Upper lobe of left lung (tissue), 4 donors: ENCODE results near the gene ROCK2.

ENCODE experiments used
- CTCF ChIP-seq, 6 experiments: fragments of 450-650 bp in 4 of 6; fragments of 200-600 bp in 2 of 6; sonication (generic) in 2 of 6; IDR thresholded peaks; one replicate each; pipeline ENCODE4 v1.5.1; 2016 to 2019; ENCODE audit warnings: antibody characterized with exemption in 6 of 6
- EP300 ChIP-seq, 4 donors: sonication (generic); formaldehyde crosslinking; IDR thresholded peaks; one replicate each; pipeline ENCODE4 v1.5.1; 2017; ENCODE audit warnings: antibody characterized with exemption in 4 of 4, control low read depth in 2 of 4
- POLR2A ChIP-seq, 4 donors: fragments of 450-650 bp; IDR thresholded peaks; one replicate each; pipeline ENCODE4 v1.5.1; 2016 to 2017; ENCODE audit warnings: antibody characterized with exemption in 4 of 4, mild to moderate bottlenecking in 2 of 4

GRCh38 chr2:11299439-11299838 is 45.0 kb downstream of the ROCK2 start:
- no peak for TF ChIP-seq CTCF (IDR thresholded peaks at IDR 0.05)
- no peak for TF ChIP-seq POLR2A (IDR thresholded peaks at IDR 0.05)
- no peak for TF ChIP-seq EP300 (IDR thresholded peaks at IDR 0.05)
